HG03469 (cell line): ENCODE results near the gene GPRC5B.

Experiments
- ATAC-seq: cut with Tn5 transposase; IDR thresholded peaks from one replicate; pipeline ENCODE4 v1.9.1; 2021; ENCODE audit warnings: mild to moderate bottlenecking, moderate library complexity, moderate number of reproducible peaks; ENCODE audit not compliant: unreplicated experiment

Gene GPRC5B

GRCh38 chr16:19850131-19850817 is 34.4 kb downstream of the GPRC5B start:
- ATAC-seq = no peak

- no peak for ATAC-seq
These were observed 35.9 kb downstream of the GPRC5B start for GRCh38 chr16:19848756-19849155.

- no peak for ATAC-seq
These were observed 38.2 kb downstream of the GPRC5B start for GRCh38 chr16:19846436-19846835.

- no peak for ATAC-seq
These were observed 39.6 kb downstream of the GPRC5B start for GRCh38 chr16:19844945-19845641.

- ATAC-seq = no peak
These were observed 41.3 kb downstream of the GPRC5B start for GRCh38 chr16:19843371-19843770.

GRCh38 chr16:19842426-19843157 is 42.1 kb downstream of the GPRC5B start:
- no peak for ATAC-seq

GRCh38 chr16:19841184-19841583 is 43.5 kb downstream of the GPRC5B start:
- no peak for ATAC-seq

GRCh38 chr16:19840524-19841110 is 44.0 kb downstream of the GPRC5B start:
- ATAC-seq = no peak

- ATAC-seq = no peak
These were observed 46.5 kb downstream of the GPRC5B start for GRCh38 chr16:19837984-19838707.

GRCh38 chr16:19837331-19837980 is 47.2 kb downstream of the GPRC5B start:
- ATAC-seq = no peak

GRCh38 chr16:19835968-19836421 is 48.7 kb downstream of the GPRC5B start:
- no peak for ATAC-seq

GRCh38 chr16:19835196-19835595 is 49.5 kb downstream of the GPRC5B start:
- no peak for ATAC-seq

- ATAC-seq = no peak
These were observed 51.1 kb downstream of the GPRC5B start for GRCh38 chr16:19833581-19833980.

GRCh38 chr16:19833176-19833575 is 51.5 kb downstream of the GPRC5B start:
- no peak for ATAC-seq

- ATAC-seq = no peak
These were observed 53.0 kb downstream of the GPRC5B start for GRCh38 chr16:19831678-19832077.

- no peak for ATAC-seq
These were observed 53.6 kb downstream of the GPRC5B start for GRCh38 chr16:19830902-19831560.

- ATAC-seq = no peak
These were observed 54.6 kb downstream of the GPRC5B start for GRCh38 chr16:19829844-19830692.

- ATAC-seq = no peak
These were observed 60.4 kb downstream of the GPRC5B start for GRCh38 chr16:19824216-19824615.

GRCh38 chr16:19823322-19823721 is 61.3 kb downstream of the GPRC5B start:
- no peak for ATAC-seq
